Activated B cell treated with CpG ODN at 0.5 μM for 24 hours (primary cell): ENCODE measurements around the gene DOCK2. TPM values are rescaled to one million over a fixed set of nuclear protein-coding genes. Genes with fewer than 3 reads are reported as not detected.
"Not testable (repeated sequence)": the region's sequence is repeated elsewhere in the genome, so short reads cannot be mapped to it uniquely, and the experiment has no call there.

ENCODE experiments used
- ATAC-seq: fragments of 200-7000 bp; cut with Tn5 transposase; one replicate; pipeline ENCODE4 v1.10.0; 2021; ENCODE audit warnings: low read depth, mild to moderate bottlenecking, moderate library complexity
- CTCF ChIA-PET: fragments of 350-600 bp; sonication (Branson Sonifier 250); formaldehyde crosslinking; loops from one replicate; lab custom pipeline; 2021; ENCODE audit warnings: antibody characterized with exemption; lab: Charles Lee
- POLR2A ChIA-PET: fragments of 350-600 bp; sonication (Branson Sonifier 250); formaldehyde crosslinking; loops from one replicate; lab custom pipeline; 2021; ENCODE audit warnings: antibody characterized with exemption; lab: Charles Lee
- DNase-seq: peaks from one replicate; pipeline ENCODE4 v3.0.0; 2022
- H3K27ac Mint-ChIP-seq: one replicate; pipeline ENCODE4 v1.8.0; 2020; ENCODE audit warnings: mixed read lengths
- H3K27me3 Mint-ChIP-seq: one replicate; pipeline ENCODE4 v1.8.0; 2021; ENCODE audit warnings: mixed read lengths
- H3K36me3 Mint-ChIP-seq: one replicate; pipeline ENCODE4 v1.8.0; 2021; ENCODE audit warnings: low read depth, mixed read lengths
- H3K4me1 Mint-ChIP-seq: one replicate; pipeline ENCODE4 v1.8.0; 2021; ENCODE audit warnings: mixed read lengths
- H3K4me3 Mint-ChIP-seq: one replicate; pipeline ENCODE4 v1.8.0; 2020; ENCODE audit warnings: mild to moderate bottlenecking, mixed read lengths
- H3K9me3 Mint-ChIP-seq: one replicate; pipeline ENCODE4 v1.8.0; 2020; ENCODE audit warnings: mixed read lengths
- intact Hi-C: fragments of 100-400 bp; cut with micrococcal nuclease; formaldehyde crosslinking; loops from one replicate; pipeline ENCODE4 v1.15.1; 2024
- total RNA-seq: library from RNA; stranded (reverse); gene quantifications from 2 replicates; pipeline ENCODE4 v1.2.3, GENCODE V29; 2022
- TF ChIP-seq, protein P1 (sequence below): fragments of 200-600 bp; IDR thresholded peaks from one replicate; pipeline ENCODE4 v1.8.0; 2022; ENCODE audit warnings: antibody characterized with exemption, mild to moderate bottlenecking

DOCK2 gene
- total RNA-seq, 1 donor from 2014 or later, result 344 TPM

GRCh38 chr5:169763376-169764017 is 126.4 kb downstream of the DOCK2 start:
- Mint-ChIP-seq H3K9me3 (peaks cover 5% of the 10 kb centered on the region), H3K4me3 (no peak overlapping the region), H3K27me3 (no peaks in the 10 kb centered on the region), H3K4me1 (peaks cover 18% of the 10 kb centered on the region), H3K27ac (no peak overlapping the region), H3K36me3 (peaks cover 85% of the 10 kb centered on the region)
- intact Hi-C loops, result no loop called here
- DNase-seq, result no peak
- ChIA-PET POLR2A (no interaction called here), CTCF (no interaction called here)
- ATAC-seq, result no peak
- TF ChIP-seq, protein P1, sequence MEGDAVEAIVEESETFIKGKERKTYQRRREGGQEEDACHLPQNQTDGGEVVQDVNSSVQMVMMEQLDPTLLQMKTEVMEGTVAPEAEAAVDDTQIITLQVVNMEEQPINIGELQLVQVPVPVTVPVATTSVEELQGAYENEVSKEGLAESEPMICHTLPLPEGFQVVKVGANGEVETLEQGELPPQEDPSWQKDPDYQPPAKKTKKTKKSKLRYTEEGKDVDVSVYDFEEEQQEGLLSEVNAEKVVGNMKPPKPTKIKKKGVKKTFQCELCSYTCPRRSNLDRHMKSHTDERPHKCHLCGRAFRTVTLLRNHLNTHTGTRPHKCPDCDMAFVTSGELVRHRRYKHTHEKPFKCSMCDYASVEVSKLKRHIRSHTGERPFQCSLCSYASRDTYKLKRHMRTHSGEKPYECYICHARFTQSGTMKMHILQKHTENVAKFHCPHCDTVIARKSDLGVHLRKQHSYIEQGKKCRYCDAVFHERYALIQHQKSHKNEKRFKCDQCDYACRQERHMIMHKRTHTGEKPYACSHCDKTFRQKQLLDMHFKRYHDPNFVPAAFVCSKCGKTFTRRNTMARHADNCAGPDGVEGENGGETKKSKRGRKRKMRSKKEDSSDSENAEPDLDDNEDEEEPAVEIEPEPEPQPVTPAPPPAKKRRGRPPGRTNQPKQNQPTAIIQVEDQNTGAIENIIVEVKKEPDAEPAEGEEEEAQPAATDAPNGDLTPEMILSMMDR, result no peak

GRCh38 chr5:169764018-169764378 is 126.9 kb downstream of the DOCK2 start:
- Mint-ChIP-seq H3K27me3 (no peaks in the 10 kb centered on the region), H3K9me3 (peaks cover 5% of the 10 kb centered on the region), H3K4me1 (peaks cover 20% of the 10 kb centered on the region), H3K27ac (no peak overlapping the region), H3K4me3 (no peak overlapping the region), H3K36me3 (peaks cover 84% of the 10 kb centered on the region)
- CTCF ChIA-PET, result no interaction called here
- DNase-seq, result no peak
- POLR2A ChIA-PET, result no interaction called here
- intact Hi-C loops, result no loop called here
- ATAC-seq, result no peak
- TF ChIP-seq, protein P1, result no peak

DNA sequence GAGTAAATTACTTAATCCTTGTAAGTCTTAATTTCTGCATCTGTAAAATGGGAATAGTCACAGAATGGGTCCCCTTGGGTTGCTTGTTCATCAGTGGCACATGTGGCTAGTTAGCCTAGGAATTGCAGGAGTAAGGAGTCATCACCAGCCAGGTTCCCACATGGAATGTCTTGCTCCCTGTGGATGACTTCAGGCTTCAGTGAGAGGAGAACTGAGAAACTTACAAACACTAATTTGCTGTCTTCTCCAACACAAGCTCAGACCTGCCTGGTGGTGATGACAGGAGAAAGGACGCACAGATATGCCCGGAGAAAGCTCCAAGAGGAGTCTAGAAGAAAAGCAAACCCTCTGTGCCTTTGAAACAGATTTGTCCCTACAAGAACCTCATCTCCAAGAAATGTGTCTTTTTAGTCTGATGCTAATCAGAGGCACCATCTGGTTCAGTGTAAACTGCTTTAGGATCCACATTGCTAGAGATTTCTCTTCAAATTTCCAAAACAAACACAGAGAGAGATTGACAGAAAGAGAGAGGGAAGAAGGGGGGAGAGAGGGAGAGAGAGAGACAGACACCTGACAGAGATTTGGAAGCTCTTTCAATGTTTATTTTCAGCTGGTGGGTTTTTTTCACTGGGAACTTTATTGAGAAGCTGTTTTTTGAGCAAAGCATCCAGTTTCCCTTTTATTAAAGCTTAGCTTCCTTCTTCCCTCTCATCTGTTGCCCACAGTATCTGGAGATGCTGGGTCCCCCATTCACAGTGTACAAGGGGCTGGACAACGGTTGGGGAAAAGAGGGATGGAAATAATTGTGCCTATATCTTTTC is 128.3 kb downstream of the DOCK2 start:
- intact Hi-C loops, result loop anchor here (5.0 kb wide), 1 partner anchor 42 kb away; no protein-coding TSS in a partner anchor
- H3K36me3 Mint-ChIP-seq, result peaks cover 82% of the 10 kb centered on the region
- peaks cover 5% of the 10 kb centered on the region for H3K9me3 Mint-ChIP-seq

DNA sequence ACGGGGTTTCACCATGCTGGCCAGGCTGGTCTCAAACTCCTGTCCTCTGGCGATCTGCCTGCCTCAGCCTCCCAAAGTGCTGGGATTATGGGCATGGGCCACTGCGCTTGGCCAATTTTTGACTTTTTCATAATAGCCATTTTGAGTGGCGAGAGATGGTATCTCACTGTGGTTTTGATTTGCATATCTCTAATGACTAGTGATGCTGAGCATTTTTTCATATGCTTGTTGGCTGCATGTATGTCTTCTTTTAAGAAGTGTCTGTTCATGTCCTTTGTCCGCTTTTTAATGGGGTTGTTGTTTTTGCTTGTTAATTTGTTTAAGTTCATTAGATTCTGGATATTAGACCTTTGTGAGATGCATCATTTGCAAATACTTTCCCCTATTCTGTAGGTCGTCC is 129.9 kb downstream of the DOCK2 start:
- H3K27me3 Mint-ChIP-seq, DNase-seq, H3K27ac Mint-ChIP-seq, POLR2A ChIA-PET, H3K9me3 Mint-ChIP-seq, ATAC-seq, H3K4me3 Mint-ChIP-seq, CTCF ChIA-PET: not testable (repeated sequence)
- intact Hi-C loops, result loop anchor here (5.0 kb wide), 1 partner anchor 40 kb away; no protein-coding TSS in a partner anchor
- H3K36me3 Mint-ChIP-seq, result peaks cover 84% of the 10 kb centered on the region
- peaks cover 27% of the 10 kb centered on the region for H3K4me1 Mint-ChIP-seq

More for the DNA sequence above, 128.3 kb downstream of the DOCK2 start:
- DNase-seq (no peak), ATAC-seq (no peak)
- TF ChIP-seq, protein P1, result no peak
- ChIA-PET POLR2A (no interaction called here), CTCF (no interaction called here)
- no peak overlapping the region for H3K4me3 Mint-ChIP-seq
- peaks cover 27% of the 10 kb centered on the region for H3K4me1 Mint-ChIP-seq
- no peak overlapping the region for H3K27ac Mint-ChIP-seq
- H3K27me3 Mint-ChIP-seq, result no peaks in the 10 kb centered on the region

DNA sequence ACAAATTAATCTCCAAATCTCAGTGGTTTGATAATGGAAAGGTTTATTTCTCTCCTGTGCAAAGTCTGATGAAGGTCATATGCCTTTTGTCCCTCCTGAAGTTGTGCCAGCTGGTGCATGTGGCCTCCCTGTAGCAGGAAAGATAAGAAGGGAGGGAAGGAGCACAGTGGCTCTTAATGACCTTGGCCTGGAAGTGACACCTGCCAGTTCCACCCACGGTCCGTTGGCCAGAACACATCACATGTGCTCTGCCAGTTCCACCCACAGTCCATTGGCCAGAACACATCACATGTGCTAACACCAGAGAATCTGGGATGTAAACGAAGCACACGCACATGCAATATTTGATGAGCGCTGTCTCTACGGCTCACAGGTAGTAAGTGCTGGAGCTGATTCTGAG is 130.9 kb downstream of the DOCK2 start:
- Mint-ChIP-seq H3K27ac (no peak overlapping the region), H3K4me3 (no peak overlapping the region)

More for the DNA sequence above, 130.9 kb downstream of the DOCK2 start:
- DNase-seq, result no peak
- peaks cover 27% of the 10 kb centered on the region for H3K4me1 Mint-ChIP-seq
- H3K36me3 Mint-ChIP-seq, result peaks cover 84% of the 10 kb centered on the region
- peaks cover 5% of the 10 kb centered on the region for H3K9me3 Mint-ChIP-seq
- intact Hi-C loops, result loop anchor here (5.0 kb wide), 1 partner anchor 39 kb away; no protein-coding TSS in a partner anchor
- CTCF ChIA-PET, result no interaction called here
- POLR2A ChIA-PET, result no interaction called here
- no peak for ATAC-seq
- TF ChIP-seq, protein P1, result no peak
- no peaks in the 10 kb centered on the region for H3K27me3 Mint-ChIP-seq
